Heart left ventricle (tissue), 13 donors: Measurements from ENCODE around the gene CAND2.

Experiments used
- CTCF ChIP-seq, 12 donors: fragments of 200-600 bp; sonication (generic) in 4 of 12; IDR thresholded peaks; one replicate each; pipeline versions ENCODE4 v1.5.0 to v1.8.0; 2018 to 2022; ENCODE audit warnings: antibody characterized with exemption in 12 of 12, mild to moderate bottlenecking in 5 of 12
- POLR2A ChIP-seq, 2 donors: fragments of 450-650 bp; IDR thresholded peaks; one replicate each; pipeline ENCODE4 v1.6.1; 2017; ENCODE audit warnings: antibody characterized with exemption in 2 of 2, mild to moderate bottlenecking in 2 of 2, moderate library complexity in 2 of 2
- donor health status: ischemic (EF 13 %, LVEDD 7.1; RV severe dilation, severe dysfunction).
- donor health status: DM: no; HTN: yes; CAD: no.
- donor health status: DM: no; HTN: no; CAD: no.
- donor health status: ischemic (EF 25% LVEDD 6.9; RV normal size, moderate dysfunction).
- donor health status: ischemic (EF 25% LVEDD 5.7; RV mildly dilated, moderate dysfunction).
- donor health status: ischemic (EF 35%, LVEDD 5.7; RV mildly dilated, moderate dysfunction).
- donor health status: nonischemic (EF 11% LVEDD 7.7; RV severe dilation, severe dysfunction).
- donor health status: DM: yes; HTN: yes; CAD: no.
- donor health status: PGD.
- donor health status: ischemic (EF 29% LVEDD 5.4; RV normal size, mild dysfunction).
- donor health status: nonischemic (EF 23%, LVEDD 6.1; RV moderate dilation, normal function).

DNA sequence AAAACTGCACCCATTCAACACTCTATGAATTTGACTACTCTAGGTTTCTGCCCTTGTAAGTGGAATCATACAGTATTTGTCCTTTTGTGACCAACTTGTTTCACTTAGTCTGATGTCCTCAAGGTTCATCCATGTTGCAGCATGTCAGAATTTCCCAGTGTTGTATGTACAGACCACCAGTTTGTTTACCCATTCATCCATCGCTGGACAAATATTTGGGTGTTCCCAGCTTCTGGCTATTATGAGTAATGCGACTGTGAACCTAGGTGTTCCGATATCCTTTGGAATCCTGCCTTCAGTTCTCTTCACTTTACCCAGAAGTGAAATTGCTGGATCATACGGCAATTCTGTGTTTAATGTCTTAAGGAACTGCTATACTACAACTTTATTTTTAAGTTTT lies 32.3 kb downstream of the CAND2 start:
- TF ChIP-seq CTCF (IDR thresholded peaks at IDR 0.05), result no peak
- no peak for TF ChIP-seq POLR2A (IDR thresholded peaks at IDR 0.05)
